ENCODE results near the gene PTPRK. TPM values are rescaled to one million over a fixed set of nuclear protein-coding genes. Genes with fewer than 3 reads are reported as not detected.

PTPRK gene
- total and polyA plus RNA-seq, 2 donors (not counting 1 experiment from before 2014, with no cell fraction given) = 16.2 to 18.7 TPM

- Histone ChIP-seq H3K4me2 (replicated peaks; ENCODE audit: low read depth, low read length, poor library complexity, severe bottlenecking) (no peak overlapping the region), H3K4me3 (ENCODE audit: control extremely low read depth in 1 of 5, extremely low read depth in 1 of 5, insufficient read depth in 1 of 5, low read depth in 2 of 5, low read length in 4 of 5) (no peak overlapping the region), H3K4me1 (ENCODE audit: control insufficient read depth in 2 of 2, insufficient read depth in 2 of 2, low read length in 2 of 2) (peaks cover 3 to 4% of the 10 kb centered on the region in 2 donors), H3K9ac (ENCODE audit: low read length) (no peak overlapping the region), H3K79me2 (ENCODE audit: control insufficient read depth, insufficient read depth, low read length) (no peaks in the 10 kb centered on the region), H3K27me3 (replicated peaks in 1 of 4; ENCODE audit: control extremely low read depth in 1 of 4, control insufficient read depth in 3 of 4, insufficient read depth in 4 of 4, low read length in 3 of 4) (no peaks in the 10 kb centered on the region), H3K27ac (ENCODE audit: low read length in 2 of 2) (no peak overlapping the region), H2AFZ (ENCODE audit: insufficient read depth, low read depth, low read length, poor library complexity, severe bottlenecking) (no peak overlapping the region), H3K9me3 (ENCODE audit: control extremely low read depth in 1 of 3, control insufficient read depth in 2 of 3, insufficient read depth in 1 of 3, low read length in 2 of 3) (no peaks in the 10 kb centered on the region), H3K36me3 (replicated peaks in 1 of 2; ENCODE audit: control extremely low read depth in 1 of 2, control insufficient read depth in 1 of 2, extremely low read depth in 1 of 2, insufficient read depth in 2 of 2, low read length in 1 of 2) (no peaks in the 10 kb centered on the region), H4K20me1 (ENCODE audit: control insufficient read depth, insufficient read depth, low read length, poor library complexity, severe bottlenecking) (no peaks in the 10 kb centered on the region)
- no peak for TF ChIP-seq CTCF (IDR thresholded peaks at IDR 0.05)
- no peak for TF ChIP-seq EZH2 (IDR thresholded peaks at IDR 0.05; ENCODE audit: borderline replicate concordance, insufficient read depth, low read depth, low read length, poor library complexity, severe bottlenecking)
- POLR2A ChIA-PET = no interaction called here
- H3K27me3 Mint-ChIP-seq = no peaks in the 10 kb centered on the region
- DNase-seq (no peak), ATAC-seq (ENCODE audit: low read depth) (no peak)
- peaks cover 5% of the 10 kb centered on the region for H3K4me1 Mint-ChIP-seq
- 93% methylated on average over 3 of the region's 3 CpGs for WGBS (ENCODE audit: insufficient coverage)
- H3K9me3 Mint-ChIP-seq (ENCODE audit: insufficient read depth) = no peaks in the 10 kb centered on the region
- H3K4me3 Mint-ChIP-seq = no peak overlapping the region
- CTCF ChIA-PET = no interaction called here
- intact Hi-C loops (cut with micrococcal nuclease) = no loop called here
- no peak overlapping the region for H3K27ac Mint-ChIP-seq
Measured at GRCh38 chr6:127945434-127946097, 574.8 kb downstream of the PTPRK start.

GRCh38 chr6:127941228-127941627 lies 579.2 kb downstream of the PTPRK start:
- intact Hi-C loops (cut with micrococcal nuclease) = no loop called here
- no peaks in the 10 kb centered on the region for H3K4me1 Mint-ChIP-seq
- H4K20me1 ChIP-seq (ENCODE audit: control insufficient read depth, insufficient read depth, low read length, poor library complexity, severe bottlenecking) = no peaks in the 10 kb centered on the region
- no peaks in the 10 kb centered on the region for H3K27me3 ChIP-seq (replicated peaks in 1 of 4; ENCODE audit: control extremely low read depth in 1 of 4, control insufficient read depth in 3 of 4, insufficient read depth in 4 of 4, low read length in 3 of 4)
- no peaks in the 10 kb centered on the region for H3K79me2 ChIP-seq (ENCODE audit: control insufficient read depth, insufficient read depth, low read length)
- H3K4me1 ChIP-seq (ENCODE audit: control insufficient read depth in 2 of 2, insufficient read depth in 2 of 2, low read length in 2 of 2) = no peaks in the 10 kb centered on the region
- no peak for ATAC-seq (ENCODE audit: low read depth)
- H3K4me3 ChIP-seq (ENCODE audit: control extremely low read depth in 1 of 5, extremely low read depth in 1 of 5, insufficient read depth in 1 of 5, low read depth in 2 of 5, low read length in 4 of 5) = no peak overlapping the region
- no peak for DNase-seq
- no peak overlapping the region for H3K27ac ChIP-seq (ENCODE audit: low read length in 2 of 2)
- no peaks in the 10 kb centered on the region for H3K9me3 ChIP-seq (ENCODE audit: control extremely low read depth in 1 of 3, control insufficient read depth in 2 of 3, insufficient read depth in 1 of 3, low read length in 2 of 3)
- no peak overlapping the region for H3K27ac Mint-ChIP-seq
- no peak overlapping the region for H3K9ac ChIP-seq (ENCODE audit: low read length)
- no peak overlapping the region for H3K4me2 ChIP-seq (replicated peaks; ENCODE audit: low read depth, low read length, poor library complexity, severe bottlenecking)
- TF ChIP-seq EZH2 (IDR thresholded peaks at IDR 0.05; ENCODE audit: borderline replicate concordance, insufficient read depth, low read depth, low read length, poor library complexity, severe bottlenecking) = no peak
- TF ChIP-seq CTCF (IDR thresholded peaks at IDR 0.05) = no peak
- H3K9me3 Mint-ChIP-seq (ENCODE audit: insufficient read depth) = no peaks in the 10 kb centered on the region
- H2AFZ ChIP-seq (ENCODE audit: insufficient read depth, low read depth, low read length, poor library complexity, severe bottlenecking) = no peak overlapping the region
- no CpG with 5 or more reads among the region's 5 CpGs for WGBS (ENCODE audit: insufficient coverage)
- ChIA-PET POLR2A (no interaction called here), CTCF (no interaction called here)
- H3K27me3 Mint-ChIP-seq = no peaks in the 10 kb centered on the region
- H3K36me3 ChIP-seq (replicated peaks in 1 of 2; ENCODE audit: control extremely low read depth in 1 of 2, control insufficient read depth in 1 of 2, extremely low read depth in 1 of 2, insufficient read depth in 2 of 2, low read length in 1 of 2) = no peaks in the 10 kb centered on the region
- H3K4me3 Mint-ChIP-seq = no peak overlapping the region
